H1 (cell line): ENCODE data around the gene OPCML. TPM values are rescaled to one million over a fixed set of nuclear protein-coding genes. Genes with fewer than 3 reads are reported as not detected.

ENCODE experiments used
- CTCF ChIA-PET: fragments of 300-600 bp; sonication (Branson Sonifier 250); formaldehyde crosslinking; loops from one replicate; lab custom pipeline; 2021; ENCODE audit not compliant: partially characterized antibody; lab: Charles Lee
- POLR2A ChIA-PET: fragments of 300-600 bp; sonication (Branson Sonifier 250); formaldehyde crosslinking; loops from one replicate; lab custom pipeline; 2021; ENCODE audit warnings: inconsistent platforms; ENCODE audit not compliant: partially characterized antibody; lab: Charles Lee
- DNase-seq, 2 experiments: peaks; one replicate each; pipeline versions ENCODE4 v3.0.0 to v3.0.0-alpha.2; 2010 to 2022; ENCODE audit warnings: low spot score in 2 of 2, low read depth in 1 of 2, mixed read lengths in 1 of 2
- FAIRE-seq: peaks from 2 replicates; lab custom pipeline; 2011; peaks lifted over from hg19 to GRCh38; lab: Jason Lieb, UNC
- H2AFZ ChIP-seq: 2 replicates; pipeline ENCODE4 v1.8.1; 2012; ENCODE audit warnings: low read length, inconsistent platforms
- H2AK5ac ChIP-seq: 2 replicates; pipeline ENCODE4 v1.6.1; 2013; ENCODE audit warnings: low read depth, low read length
- H2BK120ac ChIP-seq: replicated peaks from 2 replicates; pipeline ENCODE3; 2013; ENCODE audit warnings: low read depth, low read length, inconsistent platforms
- H2BK12ac ChIP-seq: 2 replicates; pipeline ENCODE4 v1.6.1; 2013; ENCODE audit warnings: low read depth, low read length
- H2BK15ac ChIP-seq: 2 replicates; pipeline ENCODE4 v1.6.1; 2013; ENCODE audit warnings: low read length
- H2BK20ac ChIP-seq: 2 replicates; pipeline ENCODE4 v1.6.1; 2013; ENCODE audit warnings: low read length
- H2BK5ac ChIP-seq: 2 replicates; pipeline ENCODE4 v1.6.1; 2013; ENCODE audit warnings: low read depth, low read length
- H3K14ac ChIP-seq: 2 replicates; pipeline ENCODE4 v1.6.1; 2013; ENCODE audit warnings: inconsistent platforms; ENCODE audit not compliant: insufficient read length
- H3K18ac ChIP-seq: 2 replicates; pipeline ENCODE4 v1.6.1; 2013; ENCODE audit warnings: low read length; ENCODE audit errors: extremely low read depth
- H3K23ac ChIP-seq: 2 replicates; pipeline ENCODE4 v1.6.1; 2013; ENCODE audit warnings: inconsistent platforms; ENCODE audit not compliant: insufficient read length
- H3K23me2 ChIP-seq: 2 replicates; pipeline ENCODE4 v1.6.1; 2013; ENCODE audit warnings: low read depth, low read length
- H3K27ac ChIP-seq: 2 replicates; pipeline ENCODE4 v1.6.1; 2011; ENCODE audit warnings: low read depth, low read length, inconsistent platforms
- H3K27me3 ChIP-seq, 4 experiments: replicated peaks in 1 of 4; 1 replicate in 1 of 4; 2 replicates in 3 of 4; pipeline versions ENCODE4 v1.6.1 to v1.8.1; 2011 to 2013; ENCODE audit warnings: low read length in 3 of 4, mild to moderate bottlenecking in 3 of 4, inconsistent platforms in 2 of 4, mixed read lengths in 2 of 4, moderate library complexity in 1 of 4; ENCODE audit not compliant: control insufficient read depth in 3 of 4, insufficient read depth in 3 of 4; ENCODE audit errors: extremely low read depth in 1 of 4
- H3K36me3 ChIP-seq, 4 experiments: 2 replicates each; pipeline versions ENCODE4 v1.6.1 to v1.8.1; 2011 to 2013; ENCODE audit warnings: mild to moderate bottlenecking in 4 of 4, low read length in 3 of 4, moderate library complexity in 2 of 4, control low read depth in 1 of 4, inconsistent platforms in 1 of 4; ENCODE audit not compliant: insufficient read depth in 4 of 4, control insufficient read depth in 2 of 4
- H3K4ac ChIP-seq: replicated peaks from 2 replicates; pipeline ENCODE3; 2013; ENCODE audit warnings: low read length, low read depth, mixed read lengths, inconsistent platforms; ENCODE audit not compliant: insufficient read length
- H3K4me1 ChIP-seq, 4 experiments: replicated peaks in 1 of 4; 1 replicate in 1 of 4; 2 replicates in 3 of 4; pipeline versions ENCODE4 v1.6.1 to v1.8.1; 2011 to 2013; ENCODE audit warnings: low read length in 3 of 4, inconsistent platforms in 2 of 4, mixed read lengths in 1 of 4; ENCODE audit not compliant: insufficient read depth in 4 of 4, control insufficient read depth in 3 of 4
- H3K4me2 ChIP-seq, 2 experiments: 2 replicates each; pipeline versions ENCODE4 v1.6.1 to v1.8.1; 2011 to 2013; ENCODE audit warnings: low read depth in 2 of 2, low read length in 2 of 2, control low read depth in 1 of 2, inconsistent platforms in 1 of 2, mild to moderate bottlenecking in 1 of 2; ENCODE audit not compliant: insufficient read depth in 1 of 2
- H3K4me3 ChIP-seq, 4 experiments: fragments of 200-600, 300-600 bp in 1 of 4; sonication (generic), shearing (Covaris generic), sonication (Bioruptor Twin) in 1 of 4; 2 replicates each; pipeline versions ENCODE4 v1.5.1 to v1.8.1; 2011 to 2016; ENCODE audit warnings: low read length in 4 of 4, low read depth in 3 of 4, control low read depth in 2 of 4, inconsistent platforms in 2 of 4, mild to moderate bottlenecking in 2 of 4, mixed read lengths in 1 of 4, moderate library complexity in 1 of 4; ENCODE audit not compliant: insufficient read depth in 2 of 4; ENCODE audit errors: extremely low read depth in 1 of 4
- H3K56ac ChIP-seq: replicated peaks from 2 replicates; pipeline ENCODE3; 2013; ENCODE audit warnings: low read depth, mild to moderate bottlenecking, mixed read lengths, low read length, inconsistent platforms; ENCODE audit not compliant: insufficient read length
- H3K79me1 ChIP-seq: 2 replicates; pipeline ENCODE4 v1.6.1; 2013; ENCODE audit warnings: low read depth, low read length, control low read depth
- H3K79me2 ChIP-seq, 2 experiments: 2 replicates each; pipeline versions ENCODE4 v1.6.1 to v1.8.1; 2012 to 2013; ENCODE audit warnings: low read length in 2 of 2, mild to moderate bottlenecking in 2 of 2, inconsistent platforms in 1 of 2; ENCODE audit not compliant: insufficient read depth in 2 of 2, control insufficient read depth in 1 of 2
- H3K9ac ChIP-seq, 4 experiments: replicated peaks in 1 of 4; 1 replicate in 1 of 4; 2 replicates in 3 of 4; pipeline versions ENCODE4 v1.6.1 to v1.8.1; 2011 to 2013; ENCODE audit warnings: low read depth in 3 of 4, low read length in 3 of 4, control low read depth in 2 of 4, mild to moderate bottlenecking in 2 of 4, moderate library complexity in 2 of 4, inconsistent platforms in 1 of 4; ENCODE audit errors: extremely low read depth in 1 of 4
- H3K9me3 ChIP-seq, 2 experiments: 2 replicates each; pipeline versions ENCODE4 v1.6.1 to v1.8.1; 2012 to 2013; ENCODE audit warnings: mild to moderate bottlenecking in 2 of 2, moderate library complexity in 2 of 2, control low read depth in 1 of 2, inconsistent platforms in 1 of 2, low read depth in 1 of 2, low read length in 1 of 2, mixed read lengths in 1 of 2; ENCODE audit not compliant: insufficient read depth in 2 of 2
- H4K20me1 ChIP-seq, 2 experiments: replicated peaks in 1 of 2; 2 replicates each; pipeline versions ENCODE3 to v1.8.1; 2011 to 2013; ENCODE audit warnings: inconsistent platforms in 2 of 2, low read length in 2 of 2, mild to moderate bottlenecking in 1 of 2; ENCODE audit not compliant: insufficient read depth in 2 of 2, control insufficient read depth in 1 of 2
- H4K5ac ChIP-seq: 2 replicates; pipeline ENCODE4 v1.6.1; 2013; ENCODE audit warnings: low read length, low read depth, mixed read lengths, inconsistent platforms; ENCODE audit not compliant: insufficient read length
- H4K8ac ChIP-seq: 2 replicates; pipeline ENCODE4 v1.8.0; 2013; ENCODE audit warnings: mild to moderate bottlenecking, moderate library complexity, low read length, inconsistent platforms; ENCODE audit not compliant: insufficient read depth; ENCODE audit errors: extremely low read depth
- H4K91ac ChIP-seq: replicated peaks from 2 replicates; pipeline ENCODE3; 2013; ENCODE audit warnings: low read length, mixed read lengths, inconsistent platforms; ENCODE audit not compliant: insufficient read length
- BACH1 ChIP-seq: IDR thresholded peaks from 2 replicates; pipeline ENCODE4 v1.6.1; 2012; ENCODE audit warnings: low read length, improper control_type of control experiment
- CEBPB ChIP-seq: IDR thresholded peaks from 2 replicates; pipeline ENCODE4 v1.6.1; 2012; ENCODE audit warnings: low read depth, low read length
- CTBP2 ChIP-seq: IDR thresholded peaks from 2 replicates; pipeline ENCODE4 v1.7.0; 2011; ENCODE audit warnings: borderline replicate concordance, mild to moderate bottlenecking, moderate library complexity, mixed read lengths, low read length; ENCODE audit not compliant: insufficient read depth, insufficient read length
- GABPA ChIP-seq: IDR thresholded peaks from 2 replicates; pipeline ENCODE4 v1.6.1; 2011; ENCODE audit warnings: mild to moderate bottlenecking, low read length, moderate library complexity, borderline replicate concordance; ENCODE audit not compliant: insufficient read depth
- HDAC6 ChIP-seq: IDR thresholded peaks from one replicate; pipeline ENCODE4 v1.7.1; 2012; ENCODE audit warnings: low read depth, mild to moderate bottlenecking, inconsistent platforms, low read length, moderate library complexity
- JUN ChIP-seq: IDR thresholded peaks from 2 replicates; pipeline ENCODE4 v1.6.1; 2011; ENCODE audit warnings: low read depth, mild to moderate bottlenecking, improper control_type of control experiment, low read length
- KDM1A ChIP-seq: fragments of 200-600, 300-600 bp; sonication (generic); IDR thresholded peaks from 2 replicates; pipeline ENCODE4 v1.7.1; 2016; ENCODE audit warnings: mild to moderate bottlenecking, low read length, borderline replicate concordance
- MAX ChIP-seq: IDR thresholded peaks from 2 replicates; pipeline ENCODE4 v1.6.1; 2012; ENCODE audit warnings: inconsistent platforms
- PHF8 ChIP-seq: fragments of 200-600 bp; sonication (generic); conservative IDR thresholded peaks from 2 replicates; pipeline ENCODE4 v1.7.1; 2012; ENCODE audit warnings: low read depth, mild to moderate bottlenecking, inconsistent platforms, low read length, moderate library complexity
- RNF2 ChIP-seq: fragments of 200-900, 300-1000 bp; sonication (generic); IDR thresholded peaks from 2 replicates; pipeline ENCODE4 v1.7.1; 2016; ENCODE audit warnings: borderline replicate concordance, low read depth, mild to moderate bottlenecking, antibody characterized with exemption, low read length; ENCODE audit not compliant: poor library complexity, severe bottlenecking; ENCODE audit errors: missing control alignments
- SIN3A ChIP-seq, 2 experiments: IDR thresholded peaks in 1 of 2; conservative IDR thresholded peaks in 1 of 2; 2 replicates each; pipeline ENCODE4 v1.6.1; 2011 to 2012; ENCODE audit warnings: low read length in 2 of 2, improper control_type of control experiment in 1 of 2, low read depth in 1 of 2, mild to moderate bottlenecking in 1 of 2
- TAF1 ChIP-seq: IDR thresholded peaks from 2 replicates; pipeline ENCODE4 v1.6.1; 2011; ENCODE audit warnings: mild to moderate bottlenecking, low read depth, low read length
- WGBS, 2 experiments: shearing (Covaris generic) in 1 of 2; methylation state at CpG; one replicate each; pipeline versions ENCODE4 v1.1.6 to v1.1.7; 2013 to 2015; ENCODE audit warnings: low lambda C conversion rate in 2 of 2, mixed read lengths in 2 of 2, inconsistent platforms in 1 of 2, low coverage in 1 of 2, missing lambda C conversion rate in 1 of 2; ENCODE audit not compliant: insufficient replicate concordance in 2 of 2, insufficient coverage in 1 of 2, insufficient read length in 1 of 2; ENCODE audit errors: extremely low coverage in 1 of 2, missing lambda C conversion rate in 1 of 2; 5-methylcytosine and 5-hydroxymethylcytosine counted together
- polyA plus RNA-seq, 7 experiments: library from polyadenylated mRNA; depleted of rRNA in 3 of 7; stranded (reverse) in 5 of 7; unstranded in 2 of 7; fragments of >200 nt in 5 of 7; fragments of 200-250 nt in 2 of 7; gene quantifications; 1 replicate in 5 of 7; 2 replicates in 1 of 7; 4 replicates in 1 of 7; pipeline versions ENCODE4 v1.2.1 to v1.2.3, GENCODE V29; 2011 to 2013; ENCODE audit warnings: missing spikeins in 2 of 7, mixed read lengths in 2 of 7
- total RNA-seq: library from RNA; stranded (reverse); fragmentation: NEBNext Ultra II Directional; extraction: Animal tissue kit (Norgen Biotek cat#: 25700); gene quantifications from 2 replicates; pipeline ENCODE4 v1.2.1, GENCODE V29; 2021

The OPCML gene
- total and polyA plus RNA-seq, 2 of the 8 experiments (the other 6 are each of a cell fraction or from before 2014, with no cell fraction given) = 2.3 to 3.1 TPM

GRCh38 chr11:132844956-132845696, 687.2 kb downstream of the OPCML start:
- Histone ChIP-seq H3K79me2 (no peaks in the 10 kb centered on the region), H3K23me2 (no peaks in the 10 kb centered on the region), H3K4me2 (no peak overlapping the region), H2BK120ac (no peak overlapping the region), H3K9me3 (no peaks in the 10 kb centered on the region), H3K23ac (no peak overlapping the region), H3K4me1 (peaks cover 1 to 8% (median 2%) of the 10 kb centered on the region in 4 experiments; a peak in 6 of 7 replicates), H4K8ac (no peak overlapping the region), H4K5ac (no peak overlapping the region), H3K14ac (no peak overlapping the region), H4K20me1 (no peaks in the 10 kb centered on the region), H3K9ac (no peak overlapping the region), H3K4me3 (no peak overlapping the region), H2BK5ac (no peak overlapping the region), H3K56ac (no peak overlapping the region), H2BK15ac (no peak overlapping the region), H3K27me3 (no peaks in the 10 kb centered on the region), H3K18ac (no peak overlapping the region), H2BK20ac (no peak overlapping the region), H2AFZ (no peak overlapping the region), H3K36me3 (no peaks in the 10 kb centered on the region), H3K79me1 (no peaks in the 10 kb centered on the region), H2AK5ac (no peak overlapping the region), H3K4ac (no peak overlapping the region), H3K27ac (no peak overlapping the region), H4K91ac (no peak overlapping the region), H2BK12ac (no peak overlapping the region)
- no peak for FAIRE-seq
- ChIA-PET POLR2A (interaction anchor here (0.6 kb wide), 1 partner anchor 266 kb away, joined by 3 read pairs; no protein-coding TSS in a partner anchor), CTCF (interaction anchor here (0.6 to 2.4 kb wide), 11 partner anchors 12 to 1551 kb away, joined by 3 to 13 read pairs (median 3); no protein-coding TSS in a partner anchor)
- no peak for DNase-seq
- WGBS, 2 experiments = 86% methylated on average over 5 of the region's 5 CpGs; no CpG with 5 or more reads in 1 of the 2 experiments
- TF ChIP-seq RNF2 (no peak), SIN3A (conservative IDR thresholded peaks at IDR 0.05 in 1 of 2, IDR thresholded peaks at IDR 0.05 in 1 of 2; ENCODE audit: low read depth in 1 of 2, low read length in 2 of 2) (no peak), CEBPB (no peak), HDAC6 (no peak), JUN (no peak), TAF1 (no peak), CTBP2 (no peak), KDM1A (no peak), PHF8 (no peak), MAX (no peak), BACH1 (no peak), GABPA (no peak)
